Esophagus squamous epithelium (tissue), 4 donors: ENCODE data around the gene PLK5.

Experiments used
- POLR2A ChIP-seq, 4 donors: fragments of 450-650 bp; IDR thresholded peaks; one replicate each; pipeline ENCODE4 v1.6.1; 2017; ENCODE audit warnings: antibody characterized with exemption in 4 of 4, mild to moderate bottlenecking in 4 of 4, moderate library complexity in 3 of 4
- TF ChIP-seq, protein P1 (sequence below), 6 experiments: fragments of 450-650 bp in 4 of 6; fragments of 200-600 bp in 2 of 6; sonication (generic) in 2 of 6; IDR thresholded peaks; one replicate each; pipeline ENCODE4 v1.5.1; 2016 to 2019; ENCODE audit warnings: antibody characterized with exemption in 6 of 6, mild to moderate bottlenecking in 4 of 6, moderate library complexity in 4 of 6

DNA sequence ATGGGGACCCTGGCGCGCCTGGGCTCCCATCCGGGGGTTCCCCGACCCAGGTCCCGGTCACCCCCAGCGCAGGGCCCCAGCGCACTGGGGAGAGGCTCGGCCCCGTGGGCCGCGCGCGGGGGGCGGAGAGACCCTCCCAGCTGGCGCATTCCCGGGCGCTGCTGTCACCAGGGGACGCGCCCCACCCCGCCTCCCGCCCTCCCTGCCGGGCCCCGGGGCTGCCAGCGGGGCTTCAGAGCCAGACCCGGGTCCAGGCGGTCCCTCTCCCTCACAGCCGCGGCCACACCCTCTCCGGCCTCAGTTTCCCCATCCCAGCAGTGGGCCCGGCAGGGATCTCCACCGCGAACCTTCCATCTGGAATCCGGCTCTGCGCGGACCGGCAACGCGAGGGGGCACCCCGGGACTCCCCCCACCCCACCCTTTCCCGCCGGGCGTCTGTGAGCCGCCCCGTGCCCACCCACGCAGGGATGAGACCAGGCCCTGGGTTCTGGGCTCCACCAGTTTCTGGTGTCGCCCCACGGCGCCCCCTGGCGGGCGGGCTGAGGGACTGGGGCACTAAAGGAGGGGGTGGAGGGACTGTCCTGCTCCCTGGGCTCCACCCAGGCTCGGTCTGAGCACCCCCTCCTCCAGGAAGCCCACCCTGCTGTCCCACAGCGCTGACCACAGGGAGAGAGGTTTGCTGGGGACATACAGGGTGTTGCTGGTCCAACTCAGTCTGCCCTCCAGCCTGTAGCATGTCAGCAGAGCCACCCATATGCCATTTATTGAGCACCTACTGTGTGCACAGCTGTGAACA lies 10.2 kb upstream of the PLK5 start:
- TF ChIP-seq, protein P1, sequence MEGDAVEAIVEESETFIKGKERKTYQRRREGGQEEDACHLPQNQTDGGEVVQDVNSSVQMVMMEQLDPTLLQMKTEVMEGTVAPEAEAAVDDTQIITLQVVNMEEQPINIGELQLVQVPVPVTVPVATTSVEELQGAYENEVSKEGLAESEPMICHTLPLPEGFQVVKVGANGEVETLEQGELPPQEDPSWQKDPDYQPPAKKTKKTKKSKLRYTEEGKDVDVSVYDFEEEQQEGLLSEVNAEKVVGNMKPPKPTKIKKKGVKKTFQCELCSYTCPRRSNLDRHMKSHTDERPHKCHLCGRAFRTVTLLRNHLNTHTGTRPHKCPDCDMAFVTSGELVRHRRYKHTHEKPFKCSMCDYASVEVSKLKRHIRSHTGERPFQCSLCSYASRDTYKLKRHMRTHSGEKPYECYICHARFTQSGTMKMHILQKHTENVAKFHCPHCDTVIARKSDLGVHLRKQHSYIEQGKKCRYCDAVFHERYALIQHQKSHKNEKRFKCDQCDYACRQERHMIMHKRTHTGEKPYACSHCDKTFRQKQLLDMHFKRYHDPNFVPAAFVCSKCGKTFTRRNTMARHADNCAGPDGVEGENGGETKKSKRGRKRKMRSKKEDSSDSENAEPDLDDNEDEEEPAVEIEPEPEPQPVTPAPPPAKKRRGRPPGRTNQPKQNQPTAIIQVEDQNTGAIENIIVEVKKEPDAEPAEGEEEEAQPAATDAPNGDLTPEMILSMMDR (IDR thresholded peaks at IDR 0.05), result peak; percentile 44 to 83 (median 70)
- TF ChIP-seq POLR2A (IDR thresholded peaks at IDR 0.05), result no peak
